T-cell (primary cell): ENCODE results near the gene ATG9B. TPM values are rescaled to one million over a fixed set of nuclear protein-coding genes. Genes with fewer than 3 reads are reported as not detected.

Experiments
- ATAC-seq, 4 experiments: fragments of 200-7000 bp in 3 of 4; fragments of 150-1000 bp in 1 of 4; cut with Tn5 transposase; replicated peaks in 1 of 4; 1 replicate in 3 of 4; 2 replicates in 1 of 4; pipeline ENCODE4 v1.10.0; 2021; ENCODE audit warnings: moderate library complexity in 3 of 4, mild to moderate bottlenecking in 2 of 4, moderate number of reproducible peaks in 1 of 4
- CTCF ChIA-PET, 2 donors: fragments of 300-600 bp; sonication (Branson Sonifier 250); formaldehyde crosslinking; loops; one replicate each; lab custom pipeline; 2022; ENCODE audit warnings: antibody characterized with exemption in 2 of 2; lab: Charles Lee
- POLR2A ChIA-PET, 2 donors: fragments of 300-600 bp; sonication (Branson Sonifier 250); formaldehyde crosslinking; loops; one replicate each; lab custom pipeline; 2022; ENCODE audit warnings: antibody characterized with exemption in 2 of 2; lab: Charles Lee
- DNase-seq, 35 experiments: peaks; one replicate each; pipeline versions ENCODE4 v3.0.0 to v3.0.0-alpha.2; 2013 to 2023
- H3K27ac ChIP-seq: one replicate; pipeline ENCODE4 v1.5.1; 2013; ENCODE audit warnings: low read length
- H3K27me3 ChIP-seq, 2 experiments: replicated peaks in 1 of 2; 1 replicate in 1 of 2; 2 replicates in 1 of 2; pipeline versions ENCODE4 v1.6.1 to v1.7.0; 2013; ENCODE audit warnings: low read length in 1 of 2, mixed read lengths in 1 of 2; ENCODE audit not compliant: control insufficient read depth in 2 of 2, insufficient read depth in 2 of 2; ENCODE audit errors: extremely low read depth in 1 of 2
- H3K36me3 ChIP-seq, 2 donors: 1 replicate in 1 of 2; 2 replicates in 1 of 2; pipeline versions ENCODE4 v1.6.1 to v1.7.0; 2013; ENCODE audit warnings: low read length in 1 of 2; ENCODE audit not compliant: control insufficient read depth in 2 of 2, insufficient read depth in 1 of 2; ENCODE audit errors: extremely low read depth in 1 of 2
- H3K4me1 ChIP-seq, 2 experiments: 1 replicate in 1 of 2; 2 replicates in 1 of 2; pipeline versions ENCODE4 v1.6.1 to v1.7.0; 2013; ENCODE audit warnings: low read length in 2 of 2, mixed read lengths in 1 of 2; ENCODE audit not compliant: insufficient read depth in 2 of 2, control insufficient read depth in 1 of 2; ENCODE audit errors: extremely low read depth in 1 of 2
- H3K4me3 ChIP-seq, 2 donors: 1 replicate in 1 of 2; 2 replicates in 1 of 2; pipeline versions ENCODE4 v1.5.1 to v1.7.0; 2013; ENCODE audit warnings: mild to moderate bottlenecking in 2 of 2, low read length in 1 of 2, moderate library complexity in 1 of 2; ENCODE audit not compliant: control insufficient read depth in 1 of 2; ENCODE audit errors: extremely low read depth in 1 of 2
- H3K9me3 ChIP-seq: 2 replicates; pipeline ENCODE4 v1.7.0; 2013
- H3K27ac Mint-ChIP-seq, 2 donors: one replicate each; pipeline ENCODE4 v1.8.0; 2020 to 2021; ENCODE audit warnings: mild to moderate bottlenecking in 2 of 2, mixed read lengths in 2 of 2
- H3K27me3 Mint-ChIP-seq, 2 donors: one replicate each; pipeline ENCODE4 v1.8.0; 2021 to 2022; ENCODE audit warnings: mixed read lengths in 2 of 2
- H3K36me3 Mint-ChIP-seq: one replicate; pipeline ENCODE4 v1.8.0; 2021; ENCODE audit warnings: mixed read lengths
- H3K4me1 Mint-ChIP-seq, 3 donors: one replicate each; pipeline ENCODE4 v1.8.0; 2020 to 2022; ENCODE audit warnings: mixed read lengths in 3 of 3, mild to moderate bottlenecking in 1 of 3
- H3K4me3 Mint-ChIP-seq, 3 donors: one replicate each; pipeline ENCODE4 v1.8.0; 2020 to 2022; ENCODE audit warnings: mild to moderate bottlenecking in 3 of 3, mixed read lengths in 3 of 3, moderate library complexity in 3 of 3
- H3K9me3 Mint-ChIP-seq, 3 donors: one replicate each; pipeline ENCODE4 v1.8.0; 2020 to 2022; ENCODE audit warnings: mixed read lengths in 3 of 3
- WGBS: methylation state at CpG from one replicate; pipeline ENCODE4 v1.1.5; 2013; ENCODE audit warnings: missing lambda C conversion rate; ENCODE audit not compliant: insufficient coverage; 5-methylcytosine and 5-hydroxymethylcytosine counted together
- total RNA-seq, 35 experiments: library from RNA in 6 of 35; stranded (reverse) in 6 of 35; fragments of 120-200 nt in 1 of 35; gene quantifications; one replicate each; pipeline versions ENCODE4 v1.2.1 to v1.2.4 and lab custom pipeline; 2013 to 2026

The ATG9B gene
- total RNA-seq, 5 donors from 2014 or later (not counting 1 experiment from before 2014, with no cell fraction given), result 24.0 to 37.0 (median 31.8) TPM

DNA sequence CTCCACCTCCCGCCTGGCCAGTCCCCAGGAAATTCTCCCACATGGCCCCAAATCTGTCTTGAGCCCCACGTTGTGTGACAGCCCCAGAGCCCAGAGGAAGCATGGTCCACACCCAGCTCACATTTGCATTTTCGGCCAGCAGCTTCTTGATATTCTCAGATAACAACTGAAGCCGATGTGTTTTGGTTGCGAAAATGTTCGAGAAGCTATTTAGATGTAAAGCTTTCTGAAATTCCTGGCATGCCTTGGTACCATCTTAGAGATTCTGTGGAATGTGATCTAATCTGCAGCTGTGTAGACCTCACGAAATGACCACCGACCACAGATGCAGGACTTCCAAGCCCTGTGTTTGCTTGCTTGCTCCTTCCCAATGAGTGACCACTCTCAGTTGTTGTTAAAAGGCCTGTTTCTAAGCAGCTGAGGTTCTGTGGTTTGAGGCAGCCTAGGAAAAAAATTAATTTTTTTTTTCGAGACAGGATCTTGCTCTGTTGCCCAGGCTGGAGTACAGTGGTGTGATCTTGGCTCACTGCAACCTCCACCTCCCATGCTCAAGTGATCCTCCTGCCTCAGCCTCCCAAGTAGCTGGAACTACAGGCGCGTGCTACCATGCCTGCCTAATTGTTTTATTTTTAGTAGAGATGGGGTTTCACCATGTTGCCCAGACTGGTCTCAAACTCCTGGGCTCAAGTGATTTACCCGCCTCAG, 43.9 kb upstream of the ATG9B start:
- Mint-ChIP-seq H3K4me3 (no peak overlapping the region), H3K36me3 (peaks cover 34% of the 10 kb centered on the region), H3K27ac (no peak overlapping the region), H3K4me1 (no peaks in the 10 kb centered on the region), H3K27me3 (no peaks in the 10 kb centered on the region), H3K9me3 (no peaks in the 10 kb centered on the region)
- Histone ChIP-seq H3K4me1 (no peaks in the 10 kb centered on the region), H3K4me3 (no peak overlapping the region), H3K27me3 (no peaks in the 10 kb centered on the region), H3K36me3 (peaks cover 27 to 64% of the 10 kb centered on the region in 2 donors), H3K27ac (no peak overlapping the region), H3K9me3 (no peaks in the 10 kb centered on the region)
- WGBS, result 90% methylated on average over 10 of the region's 12 CpGs
- no peak for ATAC-seq
- POLR2A ChIA-PET, result no interaction called here
- CTCF ChIA-PET, result interaction anchor here in 1 of 2 donors (0.6 kb wide), 1 partner anchor 1228 kb away, joined by 3 read pairs; no protein-coding TSS in a partner anchor
- no peak for DNase-seq

DNA sequence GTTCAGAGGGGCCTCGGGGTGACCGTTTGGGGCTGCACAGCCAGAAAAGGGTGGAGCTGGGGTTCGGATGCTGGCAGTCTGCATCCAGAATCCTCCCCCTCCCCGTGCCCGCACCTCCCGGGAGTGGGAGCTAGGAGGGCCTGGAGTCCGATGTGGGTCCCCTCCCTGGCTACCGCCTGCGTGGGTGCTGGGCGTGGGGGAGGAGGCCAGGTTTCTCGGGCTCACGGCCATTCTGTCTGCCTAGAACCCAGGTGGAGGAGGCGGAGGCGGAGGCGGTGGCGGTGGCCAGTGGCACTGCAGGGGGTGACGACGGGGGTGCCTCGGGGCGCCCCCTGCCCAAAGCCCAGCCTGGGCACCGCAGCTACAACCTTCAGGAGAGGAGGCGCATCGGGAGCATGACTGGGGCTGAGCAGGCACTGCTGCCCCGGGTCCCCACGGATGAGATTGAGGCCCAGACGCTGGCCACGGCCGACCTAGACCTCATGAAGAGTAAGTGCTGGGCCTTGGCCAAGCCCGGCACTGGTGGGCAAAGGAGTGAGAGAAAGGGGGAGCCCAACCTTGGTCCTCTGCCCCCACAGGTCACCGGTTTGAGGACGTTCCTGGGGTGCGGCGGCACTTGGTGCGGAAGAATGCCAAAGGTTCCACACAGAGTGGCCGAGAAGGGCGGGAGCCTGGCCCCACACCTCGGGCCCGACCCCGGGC, 42.1 kb upstream of the ATG9B start:
- H3K4me1 ChIP-seq, result peaks cover 0 to 10% of the 10 kb centered on the region in 2 experiments
- peaks cover 30% of the 10 kb centered on the region for H3K36me3 Mint-ChIP-seq
- H3K4me3 Mint-ChIP-seq, result no peak overlapping the region
- peaks cover 21 to 59% of the 10 kb centered on the region in 2 donors for H3K36me3 ChIP-seq
- H3K27me3 ChIP-seq, result no peaks in the 10 kb centered on the region
- WGBS, result 97% methylated on average over 23 of the region's 39 CpGs
- H3K9me3 Mint-ChIP-seq, result no peaks in the 10 kb centered on the region
- POLR2A ChIA-PET, result no interaction called here
- ATAC-seq, result no peak
- no peak overlapping the region for H3K27ac Mint-ChIP-seq
- H3K27ac ChIP-seq, result no peak overlapping the region
- H3K9me3 ChIP-seq, result no peaks in the 10 kb centered on the region
- no peaks in the 10 kb centered on the region for H3K27me3 Mint-ChIP-seq
- no peak for DNase-seq
- peaks cover 4 to 6% (median 5%) of the 10 kb centered on the region in 3 donors for H3K4me1 Mint-ChIP-seq
- no peak overlapping the region for H3K4me3 ChIP-seq
- CTCF ChIA-PET, result no interaction called here

DNA sequence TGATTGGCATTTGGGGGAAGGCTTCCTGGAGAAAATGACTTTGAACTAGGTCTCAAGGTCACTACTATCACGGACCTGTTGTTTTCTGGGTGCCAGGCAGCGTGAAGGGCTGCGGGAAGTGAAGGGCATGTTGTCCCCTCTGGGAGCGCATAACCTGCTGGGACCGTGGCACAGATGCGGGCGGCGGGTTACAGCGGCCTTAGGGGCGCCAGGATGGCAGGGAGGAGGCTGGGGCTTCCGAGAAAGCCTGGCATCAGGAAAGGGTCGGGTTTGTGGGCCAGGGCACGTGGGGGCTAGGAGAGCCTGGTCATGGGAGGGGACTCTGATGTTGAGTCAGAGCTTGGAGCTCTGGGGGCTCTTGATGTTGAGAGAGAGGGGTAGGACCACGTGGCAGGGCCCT, 41.2 kb upstream of the ATG9B start:
- Histone ChIP-seq H3K27me3 (no peaks in the 10 kb centered on the region), H3K4me1 (peaks cover 1 to 19% of the 10 kb centered on the region in 2 experiments), H3K4me3 (no peak overlapping the region), H3K27ac (no peak overlapping the region), H3K36me3 (peaks cover 21 to 54% of the 10 kb centered on the region in 2 donors), H3K9me3 (no peaks in the 10 kb centered on the region)
- Mint-ChIP-seq H3K36me3 (peaks cover 28% of the 10 kb centered on the region), H3K27me3 (no peaks in the 10 kb centered on the region), H3K4me1 (peaks cover 10 to 14% (median 13%) of the 10 kb centered on the region in 3 donors), H3K9me3 (no peaks in the 10 kb centered on the region), H3K27ac (no peak overlapping the region), H3K4me3 (no peak overlapping the region)
- 97% methylated on average over 12 of the region's 14 CpGs for WGBS
- POLR2A ChIA-PET, result no interaction called here
- no peak for DNase-seq
- CTCF ChIA-PET, result no interaction called here
- no peak for ATAC-seq

DNA sequence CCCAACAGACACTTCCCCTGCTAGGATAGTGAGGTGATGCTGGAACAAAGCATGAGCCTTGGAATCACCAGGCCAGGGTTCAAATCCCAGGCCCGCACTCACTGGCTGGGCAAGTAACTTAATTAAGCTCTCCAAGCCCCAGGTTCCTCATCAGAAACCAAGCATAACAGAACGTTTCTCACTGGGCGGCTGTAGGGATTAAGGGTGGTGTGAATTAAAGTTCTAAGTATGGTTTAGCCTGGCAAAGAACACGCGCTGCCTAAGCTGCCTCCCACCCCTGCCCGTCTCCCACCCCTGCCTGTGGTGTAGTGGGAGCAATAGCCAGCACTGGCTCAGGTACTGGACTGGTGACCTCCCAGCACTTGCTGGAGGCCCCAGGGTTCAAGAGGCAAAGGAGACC, 40.7 kb upstream of the ATG9B start:
- CTCF ChIA-PET, result no interaction called here
- Mint-ChIP-seq H3K27ac (no peak overlapping the region), H3K36me3 (peaks cover 25% of the 10 kb centered on the region), H3K27me3 (no peaks in the 10 kb centered on the region), H3K4me3 (no peak overlapping the region), H3K4me1 (peaks cover 13 to 18% (median 18%) of the 10 kb centered on the region in 3 donors), H3K9me3 (no peaks in the 10 kb centered on the region)
- DNase-seq (no peak), ATAC-seq (no peak)
- H3K4me1 ChIP-seq, result peaks cover 6 to 25% of the 10 kb centered on the region in 2 experiments
- no peaks in the 10 kb centered on the region for H3K27me3 ChIP-seq
- no CpG with 5 or more reads among the region's 6 CpGs for WGBS
- H3K4me3 ChIP-seq, result no peak overlapping the region
- peaks cover 16 to 48% of the 10 kb centered on the region in 2 donors for H3K36me3 ChIP-seq
- H3K27ac ChIP-seq, result no peak overlapping the region
- POLR2A ChIA-PET, result no interaction called here
- H3K9me3 ChIP-seq, result no peaks in the 10 kb centered on the region

GRCh38 chr7:151064454-151064853, 40.2 kb upstream of the ATG9B start:
- no peak overlapping the region for H3K4me3 Mint-ChIP-seq
- no peak overlapping the region for H3K4me3 ChIP-seq
- ATAC-seq (no peak), DNase-seq (no peak)
- WGBS, result 97% methylated on average over 5 of the region's 18 CpGs
- no peaks in the 10 kb centered on the region for H3K27me3 Mint-ChIP-seq
- no peaks in the 10 kb centered on the region for H3K9me3 ChIP-seq
- ChIA-PET POLR2A (no interaction called here), CTCF (no interaction called here)
- H3K4me1 Mint-ChIP-seq, result peaks cover 13 to 19% (median 18%) of the 10 kb centered on the region in 3 donors
- H3K27me3 ChIP-seq, result no peaks in the 10 kb centered on the region
- H3K4me1 ChIP-seq, result peaks cover 7 to 27% of the 10 kb centered on the region in 2 experiments
- H3K36me3 Mint-ChIP-seq, result peaks cover 25% of the 10 kb centered on the region
- no peaks in the 10 kb centered on the region for H3K9me3 Mint-ChIP-seq
- H3K27ac Mint-ChIP-seq, result no peak overlapping the region
- H3K27ac ChIP-seq, result no peak overlapping the region
- H3K36me3 ChIP-seq, result peaks cover 12 to 43% of the 10 kb centered on the region in 2 donors

GRCh38 chr7:151063212-151063561, 38.9 kb upstream of the ATG9B start:
- Histone ChIP-seq H3K4me1 (peaks cover 17 to 38% of the 10 kb centered on the region in 2 experiments), H3K4me3 (no peak overlapping the region), H3K27me3 (no peaks in the 10 kb centered on the region), H3K27ac (no peak overlapping the region), H3K9me3 (no peaks in the 10 kb centered on the region), H3K36me3 (peaks cover 10 to 36% of the 10 kb centered on the region in 2 donors)
- Mint-ChIP-seq H3K27me3 (no peaks in the 10 kb centered on the region), H3K9me3 (no peaks in the 10 kb centered on the region), H3K4me1 (peaks cover 21 to 28% (median 27%) of the 10 kb centered on the region in 3 donors), H3K36me3 (peaks cover 20% of the 10 kb centered on the region), H3K27ac (no peak overlapping the region), H3K4me3 (no peak overlapping the region)
- WGBS, result 95% methylated on average over 10 of the region's 11 CpGs
- ATAC-seq (no peak), DNase-seq (no peak)
- ChIA-PET CTCF (interaction anchor here in 1 of 2 donors (0.6 to 1.0 kb wide), 2 partner anchors 34 to 1136 kb away, joined by 3 to 7 read pairs; no protein-coding TSS in a partner anchor), POLR2A (no interaction called here)
